Mucosa of rectum (tissue), 2 donors: ENCODE measurements around the gene CHST1.

Experiments used
- H3K27ac ChIP-seq, 2 donors: one replicate each; pipeline ENCODE4 v1.7.0; 2013; ENCODE audit warnings: inconsistent platforms in 2 of 2, low read depth in 2 of 2, low read length in 2 of 2
- H3K27me3 ChIP-seq, 2 donors: one replicate each; pipeline ENCODE4 v1.7.0; 2013; ENCODE audit warnings: low read length in 2 of 2; ENCODE audit not compliant: control insufficient read depth in 2 of 2, insufficient read depth in 2 of 2
- H3K36me3 ChIP-seq, 2 donors: one replicate each; pipeline ENCODE4 v1.7.0; 2013; ENCODE audit warnings: low read length in 2 of 2; ENCODE audit not compliant: control insufficient read depth in 2 of 2, insufficient read depth in 2 of 2
- H3K4me1 ChIP-seq, 2 donors: one replicate each; pipeline ENCODE4 v1.7.0; 2013; ENCODE audit warnings: low read length in 2 of 2, mild to moderate bottlenecking in 1 of 2; ENCODE audit not compliant: control insufficient read depth in 2 of 2, insufficient read depth in 2 of 2
- H3K4me3 ChIP-seq, 2 donors: one replicate each; pipeline ENCODE4 v1.7.0; 2013; ENCODE audit warnings: low read length in 2 of 2
- H3K9ac ChIP-seq, 2 donors: one replicate each; pipeline ENCODE4 v1.7.0; 2013; ENCODE audit warnings: low read length in 2 of 2, low read depth in 1 of 2, mild to moderate bottlenecking in 1 of 2
- H3K9me3 ChIP-seq, 2 donors: one replicate each; pipeline ENCODE4 v1.7.0; 2013; ENCODE audit warnings: low read length in 2 of 2; ENCODE audit not compliant: control insufficient read depth in 2 of 2
- donor health status: healthy.
- donor health status: Normal muscosa, but diverticular disease.

Gene CHST1

DNA sequence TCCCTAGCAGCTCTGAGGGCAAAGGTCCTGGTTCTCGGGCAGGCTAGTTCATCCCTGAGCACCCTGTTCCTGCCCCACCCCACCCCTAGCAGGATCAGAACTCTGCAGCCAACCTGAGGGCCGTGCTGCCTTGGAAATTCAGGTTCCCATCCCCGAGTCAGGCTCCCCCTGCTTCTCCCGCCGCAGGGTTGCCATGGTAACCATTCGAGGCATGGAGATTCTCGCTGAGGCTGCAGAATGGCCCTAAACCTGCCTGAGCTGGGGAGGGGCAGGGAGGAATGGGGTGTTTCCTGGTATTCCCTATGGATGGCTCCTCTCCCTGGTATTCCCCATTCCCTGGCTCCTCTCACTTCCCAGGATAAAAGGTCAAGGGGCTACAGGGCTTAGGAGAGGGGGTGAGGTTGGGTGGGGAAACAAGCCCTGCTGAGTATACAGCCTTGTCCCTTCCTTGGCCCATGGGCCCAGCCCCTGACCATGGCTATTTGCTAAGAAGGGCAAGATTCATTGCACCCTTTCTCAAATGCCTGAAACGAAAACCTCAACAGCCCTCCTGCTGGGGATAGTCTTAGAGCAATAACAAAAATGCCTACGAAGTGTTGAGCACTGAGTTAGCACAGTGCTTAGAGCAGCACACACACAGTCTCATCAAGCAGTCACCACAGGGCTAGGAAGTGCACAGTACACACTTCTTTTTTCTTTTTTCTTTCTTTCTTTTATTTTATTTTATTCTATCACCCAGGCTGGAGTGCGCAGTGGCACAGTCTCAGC lies 58.7 kb downstream of the CHST1 start:
- Histone ChIP-seq H3K4me1 (no peaks in the 10 kb centered on the region), H3K27me3 (no peaks in the 10 kb centered on the region), H3K4me3 (no peak overlapping the region), H3K27ac (no peak overlapping the region), H3K9me3 (no peaks in the 10 kb centered on the region), H3K9ac (no peak overlapping the region), H3K36me3 (no peaks in the 10 kb centered on the region)

DNA sequence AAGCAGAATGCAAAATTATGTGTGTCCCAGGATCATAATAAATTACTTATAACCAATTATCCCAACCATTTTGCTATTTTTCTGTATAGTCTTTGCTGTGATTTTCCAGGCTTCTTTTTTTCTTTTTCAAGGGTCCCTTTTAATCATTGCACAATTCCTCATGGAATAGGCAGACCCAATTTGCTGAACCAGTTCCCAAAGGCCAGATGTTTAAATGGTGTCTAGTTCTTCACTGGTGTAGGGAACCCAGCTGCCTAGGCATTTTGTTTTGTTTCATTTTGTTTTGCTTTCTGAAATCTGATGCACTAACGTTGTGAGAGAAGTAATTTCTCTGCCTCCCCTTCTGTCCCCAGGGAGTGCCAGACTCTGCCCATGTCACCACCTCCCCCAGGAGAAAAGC lies 60.4 kb downstream of the CHST1 start:
- H3K36me3 ChIP-seq, result no peaks in the 10 kb centered on the region
- no peaks in the 10 kb centered on the region for H3K9me3 ChIP-seq
- no peak overlapping the region for H3K4me3 ChIP-seq
- H3K27ac ChIP-seq, result no peak overlapping the region
- H3K4me1 ChIP-seq, result no peaks in the 10 kb centered on the region
- H3K27me3 ChIP-seq, result no peaks in the 10 kb centered on the region
- no peak overlapping the region for H3K9ac ChIP-seq

DNA sequence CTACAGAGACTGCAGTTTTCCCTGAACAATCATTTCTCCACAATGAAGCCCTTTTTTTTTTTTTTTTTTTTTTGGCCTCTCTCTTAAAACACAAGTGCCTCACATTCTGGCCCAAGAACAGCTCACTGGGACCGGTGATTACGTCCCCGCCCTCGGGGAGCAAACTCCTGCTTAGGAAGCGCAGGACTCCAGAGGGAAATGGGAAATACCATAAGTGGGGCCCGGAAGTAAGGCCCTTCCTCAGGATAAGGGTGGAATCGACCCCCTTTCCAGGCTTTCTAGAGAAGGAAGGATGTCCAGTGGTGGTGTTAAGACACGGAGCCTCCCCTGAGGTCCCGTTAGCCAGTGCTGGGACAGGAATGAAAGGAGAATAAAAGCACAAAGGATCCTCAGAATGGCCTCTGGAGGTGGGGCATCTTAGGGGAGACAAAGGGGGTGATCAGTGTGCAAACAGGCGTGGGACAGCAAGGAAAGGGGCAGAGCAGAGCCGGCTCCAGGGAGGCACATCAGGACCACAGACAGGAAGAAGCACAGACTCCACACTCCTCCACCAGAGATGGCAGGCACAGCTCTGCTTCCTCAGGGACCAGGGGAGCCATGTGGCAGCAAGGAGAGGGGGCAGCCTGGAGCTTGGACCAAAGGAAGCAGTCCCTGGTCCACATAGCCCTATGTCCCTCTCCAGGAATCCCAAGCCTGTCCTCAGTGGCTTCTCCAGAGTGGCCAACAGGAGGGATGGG lies 61.3 kb downstream of the CHST1 start:
- no peaks in the 10 kb centered on the region for H3K36me3 ChIP-seq
- H3K27me3 ChIP-seq, result no peaks in the 10 kb centered on the region
- H3K4me3 ChIP-seq, result no peak overlapping the region
- no peak overlapping the region for H3K9ac ChIP-seq
- H3K9me3 ChIP-seq, result no peaks in the 10 kb centered on the region
- no peaks in the 10 kb centered on the region for H3K4me1 ChIP-seq
- H3K27ac ChIP-seq, result no peak overlapping the region

DNA sequence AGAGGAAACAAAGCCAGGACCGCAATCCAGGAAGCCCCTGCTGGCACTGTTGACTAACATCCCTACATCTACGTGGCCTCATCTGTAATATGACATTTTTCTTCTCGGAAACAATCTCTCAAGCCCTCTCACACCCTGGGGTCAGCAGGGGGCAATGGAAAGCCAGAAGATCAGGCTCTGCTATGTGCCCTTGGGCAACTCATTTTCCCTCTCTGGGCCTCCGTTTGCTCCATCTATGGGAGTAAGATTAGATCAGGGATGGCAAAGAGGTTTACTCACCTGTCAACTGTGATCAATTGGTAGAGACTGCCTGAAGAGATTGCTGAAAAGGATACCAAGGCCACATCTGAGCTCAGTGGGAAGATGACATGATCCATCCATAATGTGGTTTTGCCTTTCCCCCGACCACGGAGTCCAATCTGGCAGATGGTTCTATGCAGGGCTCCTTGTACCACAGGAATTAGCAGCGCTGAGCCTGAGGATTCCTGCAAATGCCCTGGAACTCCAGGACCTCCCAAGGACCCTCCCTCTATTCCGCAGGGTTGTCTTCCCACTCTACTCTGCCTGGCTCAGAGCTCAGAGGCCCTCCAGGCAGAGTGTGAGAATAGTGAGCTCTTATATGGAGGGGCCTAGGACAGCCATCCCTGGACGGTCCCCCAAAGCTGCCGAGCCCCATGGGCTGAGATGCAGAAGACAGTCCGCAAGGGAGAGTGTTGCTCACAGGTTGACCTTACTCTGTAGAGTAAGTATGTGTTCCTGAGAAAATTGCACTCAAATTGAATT lies 66.1 kb downstream of the CHST1 start:
- Histone ChIP-seq H3K27ac (no peak overlapping the region), H3K4me1 (no peaks in the 10 kb centered on the region), H3K36me3 (no peaks in the 10 kb centered on the region), H3K9ac (no peak overlapping the region), H3K9me3 (no peaks in the 10 kb centered on the region), H3K4me3 (no peak overlapping the region), H3K27me3 (no peaks in the 10 kb centered on the region)
